Measurements from ENCODE around the gene POLR2B. TPM values are rescaled to one million over a fixed set of nuclear protein-coding genes. Genes with fewer than 3 reads are reported as not detected.

Gene POLR2B
- total and polyA plus RNA-seq, 2 of the 4 experiments (the other 2 are of a cell fraction), result 74.0 to 106 TPM

DNA sequence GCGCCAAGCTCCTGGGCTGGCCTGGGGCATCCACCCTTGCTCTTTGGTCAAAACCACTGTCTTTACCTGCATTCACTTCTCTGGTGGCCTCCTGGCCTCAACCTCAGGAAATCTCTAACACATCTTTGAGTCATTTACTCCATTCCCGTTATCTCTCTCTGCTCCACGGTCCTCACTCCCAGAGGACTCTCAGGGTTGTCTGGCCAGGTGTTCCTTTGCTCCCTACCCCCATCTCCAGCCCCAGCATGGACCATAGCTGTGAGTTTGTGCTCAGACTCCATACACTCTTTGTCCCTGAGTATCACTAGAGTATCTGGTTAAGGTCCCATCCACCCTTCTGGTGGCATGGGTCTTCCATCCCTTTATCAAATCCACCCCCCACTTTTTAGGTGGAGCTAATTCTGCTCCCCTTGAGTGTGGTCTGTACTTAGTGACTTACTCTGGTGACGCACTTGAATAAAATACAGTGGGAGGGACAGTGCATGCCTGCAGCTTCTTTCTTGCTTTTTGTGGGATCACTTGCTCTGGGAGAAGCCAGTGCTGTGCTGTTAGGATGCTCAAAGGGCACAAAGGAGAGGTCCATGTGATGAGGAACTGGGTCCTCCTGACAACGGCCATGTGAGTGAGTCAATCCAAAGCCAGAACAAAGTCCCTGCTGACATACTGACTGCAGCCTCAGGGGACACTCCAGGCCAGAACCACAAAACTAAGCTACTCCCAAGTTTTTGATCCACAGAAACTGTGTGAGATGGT lies 87.2 kb downstream of the POLR2B start:
- Histone ChIP-seq H3K27ac (ENCODE audit: insufficient read depth, low read length) (peak overlapping the region; percentile 58), H2BK5ac (ENCODE audit: low read depth, low read length, poor library complexity, severe bottlenecking) (peak overlapping the region; percentile 87), H2AK9ac (replicated peaks; ENCODE audit: low read depth, low read length, poor library complexity) (peak overlapping the region; percentile 81), H4K20me1 (ENCODE audit: insufficient read depth, low read length) (peaks cover 6% of the 10 kb centered on the region), H3K27me3 (ENCODE audit: control insufficient read depth, insufficient read depth, low read length) (no peaks in the 10 kb centered on the region), H3K9ac (ENCODE audit: low read depth, low read length) (peak overlapping the region; percentile 26), H4K8ac (ENCODE audit: low read depth in 2 of 2, low read length in 2 of 2) (peak overlapping the region; percentile 62 to 89), H3K9me3 (ENCODE audit: control insufficient read depth, insufficient read depth, low read length) (no peaks in the 10 kb centered on the region), H3K4me3 (ENCODE audit: insufficient read depth, low read depth, low read length) (no peak overlapping the region; the same call in 1 of the 2 replicates), H3K14ac (replicated peaks; ENCODE audit: low read depth, low read length) (peak overlapping the region; percentile 85), H3K79me1 (ENCODE audit: low read depth in 1 of 2, low read length in 2 of 2) (peaks cover 8 to 69% of the 10 kb centered on the region in 2 experiments), H3K18ac (ENCODE audit: low read depth, low read length) (peak overlapping the region; percentile 71), H2AFZ (replicated peaks; ENCODE audit: low read length, poor library complexity) (peak overlapping the region; percentile 69), H2AK5ac (ENCODE audit: low read depth, low read length) (peak overlapping the region; percentile 97), H2BK120ac (ENCODE audit: low read depth, low read length) (peak overlapping the region; percentile 99), H4K5ac (ENCODE audit: low read depth, low read length) (peak overlapping the region; percentile 76), H3K56ac (ENCODE audit: extremely low read depth, insufficient read depth, low read length) (peak overlapping the region; percentile 84), H3K4me1 (ENCODE audit: control insufficient read depth, insufficient read depth, low read length) (peaks cover 31% of the 10 kb centered on the region), H3K4ac (ENCODE audit: low read depth, low read length) (peak overlapping the region; percentile 99), H2BK15ac (ENCODE audit: low read depth, low read length) (peak overlapping the region; percentile 98), H3K9me1 (ENCODE audit: insufficient read depth, low read length) (peaks cover 20% of the 10 kb centered on the region), H3K23ac (ENCODE audit: low read depth, low read length) (peak overlapping the region; percentile 94), H4K91ac (ENCODE audit: insufficient read depth, low read depth, low read length) (peak overlapping the region; percentile 86), H3K4me2 (ENCODE audit: low read depth, low read length) (peak overlapping the region; percentile 16), H2BK20ac (ENCODE audit: low read depth, low read length) (peak overlapping the region; percentile 98), H3K36me3 (ENCODE audit: control insufficient read depth, insufficient read depth, low read length) (no peaks in the 10 kb centered on the region)
- in situ Hi-C loops (cut with MboI; ENCODE audit: low sequenced_read_pairs), result no loop called here
- DNase-seq (peak; percentile 41), ATAC-seq (ENCODE audit: low read depth) (peak; percentile 4; the same call in 1 of the 2 replicates)
- intact Hi-C loops (cut with micrococcal nuclease), result loop anchor here (1.0 to 5.0 kb wide), 2 partner anchors 15 to 46 kb away; partner anchors contain the start of gene IGFBP7
- BruUV-seq (replicated peaks), result no TSS peak
- dilution Hi-C loops (cut with HindIII; ENCODE audit: low sequenced_read_pairs, unreplicated experiment), result no loop called here
- ChIA-PET POLR2A (ENCODE audit: unreplicated experiment) (interaction anchor here (0.6 to 0.9 kb wide), 3 partner anchors 10 to 53 kb away, joined by 3 to 5 read pairs (median 3); no protein-coding TSS in a partner anchor), CTCF (interaction anchor here (0.7 to 1.6 kb wide), 8 partner anchors 10 to 976 kb away, joined by 3 to 10 read pairs (median 4); no protein-coding TSS in a partner anchor)
- TF ChIP-seq RAD21 (IDR thresholded peaks at IDR 0.05; ENCODE audit: low read length), result no peak
- no peak for TF ChIP-seq SMC3 (IDR thresholded peaks at IDR 0.05; ENCODE audit: low read depth, low read length)
- TF ChIP-seq, protein P1, sequence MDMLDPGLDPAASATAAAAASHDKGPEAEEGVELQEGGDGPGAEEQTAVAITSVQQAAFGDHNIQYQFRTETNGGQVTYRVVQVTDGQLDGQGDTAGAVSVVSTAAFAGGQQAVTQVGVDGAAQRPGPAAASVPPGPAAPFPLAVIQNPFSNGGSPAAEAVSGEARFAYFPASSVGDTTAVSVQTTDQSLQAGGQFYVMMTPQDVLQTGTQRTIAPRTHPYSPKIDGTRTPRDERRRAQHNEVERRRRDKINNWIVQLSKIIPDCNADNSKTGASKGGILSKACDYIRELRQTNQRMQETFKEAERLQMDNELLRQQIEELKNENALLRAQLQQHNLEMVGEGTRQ (IDR thresholded peaks at IDR 0.05; ENCODE audit: low read depth, low read length), result no peak
- TF ChIP-seq, protein P2, sequence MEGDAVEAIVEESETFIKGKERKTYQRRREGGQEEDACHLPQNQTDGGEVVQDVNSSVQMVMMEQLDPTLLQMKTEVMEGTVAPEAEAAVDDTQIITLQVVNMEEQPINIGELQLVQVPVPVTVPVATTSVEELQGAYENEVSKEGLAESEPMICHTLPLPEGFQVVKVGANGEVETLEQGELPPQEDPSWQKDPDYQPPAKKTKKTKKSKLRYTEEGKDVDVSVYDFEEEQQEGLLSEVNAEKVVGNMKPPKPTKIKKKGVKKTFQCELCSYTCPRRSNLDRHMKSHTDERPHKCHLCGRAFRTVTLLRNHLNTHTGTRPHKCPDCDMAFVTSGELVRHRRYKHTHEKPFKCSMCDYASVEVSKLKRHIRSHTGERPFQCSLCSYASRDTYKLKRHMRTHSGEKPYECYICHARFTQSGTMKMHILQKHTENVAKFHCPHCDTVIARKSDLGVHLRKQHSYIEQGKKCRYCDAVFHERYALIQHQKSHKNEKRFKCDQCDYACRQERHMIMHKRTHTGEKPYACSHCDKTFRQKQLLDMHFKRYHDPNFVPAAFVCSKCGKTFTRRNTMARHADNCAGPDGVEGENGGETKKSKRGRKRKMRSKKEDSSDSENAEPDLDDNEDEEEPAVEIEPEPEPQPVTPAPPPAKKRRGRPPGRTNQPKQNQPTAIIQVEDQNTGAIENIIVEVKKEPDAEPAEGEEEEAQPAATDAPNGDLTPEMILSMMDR (conservative IDR thresholded peaks at IDR 0.05; ENCODE audit: low read depth, low read length), result 0 out of 2 replicates have a peak, but pooled peaks have one; percentile 5
- TF ChIP-seq FOS (IDR thresholded peaks at IDR 0.05; ENCODE audit: low read depth, low read length), result no peak
- TF ChIP-seq POLR2A (IDR thresholded peaks at IDR 0.05; ENCODE audit: low read depth, low read length), result peak; percentile 51; the same call in 1 of the 2 replicates
- TF ChIP-seq, protein P3, sequence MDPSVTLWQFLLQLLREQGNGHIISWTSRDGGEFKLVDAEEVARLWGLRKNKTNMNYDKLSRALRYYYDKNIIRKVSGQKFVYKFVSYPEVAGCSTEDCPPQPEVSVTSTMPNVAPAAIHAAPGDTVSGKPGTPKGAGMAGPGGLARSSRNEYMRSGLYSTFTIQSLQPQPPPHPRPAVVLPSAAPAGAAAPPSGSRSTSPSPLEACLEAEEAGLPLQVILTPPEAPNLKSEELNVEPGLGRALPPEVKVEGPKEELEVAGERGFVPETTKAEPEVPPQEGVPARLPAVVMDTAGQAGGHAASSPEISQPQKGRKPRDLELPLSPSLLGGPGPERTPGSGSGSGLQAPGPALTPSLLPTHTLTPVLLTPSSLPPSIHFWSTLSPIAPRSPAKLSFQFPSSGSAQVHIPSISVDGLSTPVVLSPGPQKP (IDR thresholded peaks at IDR 0.05; ENCODE audit: borderline replicate concordance, low read depth, low read length), result no peak
- 56% methylated on average over 3 of the region's 5 CpGs; no CpG with 5 or more reads in 1 of the 2 experiments for WGBS, 2 experiments (ENCODE audit: extremely low coverage in 2 of 2, insufficient read length in 1 of 2)

Measured in IMR-90 (cell line).